CD14-positive monocyte (primary cell): ENCODE measurements around the gene LHFPL3. TPM values are rescaled to one million over a fixed set of nuclear protein-coding genes. Genes with fewer than 3 reads are reported as not detected.

Experiments used
- DNase-seq, 3 donors: peaks; one replicate each; pipeline ENCODE4 v3.0.0-alpha.2; 2011 to 2022
- H2AFZ ChIP-seq: 2 replicates; pipeline ENCODE4 v1.6.0; 2012; ENCODE audit warnings: mild to moderate bottlenecking, low read depth, low read length, inconsistent platforms; ENCODE audit not compliant: insufficient read depth, poor library complexity, severe bottlenecking
- H3K27ac ChIP-seq, 2 donors: 1 replicate in 1 of 2; 2 replicates in 1 of 2; pipeline ENCODE4 v1.5.1; 2012 to 2013; ENCODE audit warnings: low read length in 2 of 2, control low read depth in 1 of 2, inconsistent platforms in 1 of 2, low read depth in 1 of 2, mild to moderate bottlenecking in 1 of 2
- H3K27me3 ChIP-seq, 2 donors: one replicate each; pipeline versions ENCODE4 v1.6.0 to v1.6.1; 2011 to 2013; ENCODE audit warnings: low read length in 2 of 2; ENCODE audit not compliant: control insufficient read depth in 2 of 2, insufficient read depth in 2 of 2
- H3K36me3 ChIP-seq, 2 donors: replicated peaks in 1 of 2; 1 replicate in 1 of 2; 2 replicates in 1 of 2; pipeline versions ENCODE4 v1.5.1 to v1.6.1; 2012 to 2013; ENCODE audit warnings: low read length in 2 of 2, control low read depth in 1 of 2, inconsistent platforms in 1 of 2, mild to moderate bottlenecking in 1 of 2; ENCODE audit not compliant: insufficient read depth in 2 of 2, control insufficient read depth in 1 of 2
- H3K4me1 ChIP-seq, 2 donors: 1 replicate in 1 of 2; 2 replicates in 1 of 2; pipeline versions ENCODE4 v1.5.1 to v1.6.1; 2012 to 2013; ENCODE audit warnings: low read length in 2 of 2, control low read depth in 1 of 2, inconsistent platforms in 1 of 2, mild to moderate bottlenecking in 1 of 2, moderate library complexity in 1 of 2; ENCODE audit not compliant: insufficient read depth in 2 of 2, control insufficient read depth in 1 of 2
- H3K4me2 ChIP-seq: replicated peaks from 2 replicates; pipeline ENCODE3; 2012; ENCODE audit warnings: low read length, moderate library complexity, mild to moderate bottlenecking; ENCODE audit not compliant: poor library complexity, severe bottlenecking; ENCODE audit errors: extremely low read depth
- H3K4me3 ChIP-seq, 3 experiments: fragments of 200-600 bp in 1 of 3; sonication (generic) in 1 of 3; replicated peaks in 1 of 3; 1 replicate in 2 of 3; 2 replicates in 1 of 3; pipeline ENCODE4 v1.5.1; 2011 to 2013; ENCODE audit warnings: low read length in 3 of 3, mild to moderate bottlenecking in 3 of 3, control low read depth in 2 of 3, low read depth in 2 of 3, inconsistent platforms in 1 of 3, moderate library complexity in 1 of 3
- H3K79me2 ChIP-seq: 2 replicates; pipeline ENCODE4 v1.6.0; 2012; ENCODE audit warnings: mild to moderate bottlenecking, control low read depth, inconsistent platforms, low read length, moderate library complexity; ENCODE audit not compliant: insufficient read depth
- H3K9ac ChIP-seq: 2 replicates; pipeline ENCODE4 v1.6.0; 2017; ENCODE audit warnings: low read length, mild to moderate bottlenecking; ENCODE audit not compliant: insufficient read depth, poor library complexity, severe bottlenecking
- H3K9me3 ChIP-seq, 2 donors: replicated peaks in 1 of 2; 1 replicate in 1 of 2; 2 replicates in 1 of 2; pipeline versions ENCODE4 v1.5.1 to v1.6.1; 2012 to 2013; ENCODE audit warnings: low read length in 2 of 2, control low read depth in 1 of 2; ENCODE audit not compliant: control insufficient read depth in 1 of 2, insufficient read depth in 1 of 2
- H4K20me1 ChIP-seq: 2 replicates; pipeline ENCODE4 v1.6.0; 2012; ENCODE audit warnings: mild to moderate bottlenecking, low read length, control low read depth, moderate library complexity; ENCODE audit not compliant: insufficient read depth
- H3K27ac Mint-ChIP-seq, 7 donors: one replicate each; pipeline ENCODE4 v1.8.0; 2020; ENCODE audit warnings: mild to moderate bottlenecking in 7 of 7, mixed read lengths in 7 of 7, moderate library complexity in 6 of 7, inconsistent platforms in 2 of 7
- H3K27me3 Mint-ChIP-seq, 3 donors: one replicate each; pipeline ENCODE4 v1.8.0; 2021 to 2022; ENCODE audit warnings: low read depth in 3 of 3, mild to moderate bottlenecking in 3 of 3, mixed read lengths in 3 of 3, moderate library complexity in 3 of 3, inconsistent platforms in 1 of 3
- H3K36me3 Mint-ChIP-seq, 2 donors: one replicate each; pipeline ENCODE4 v1.8.0; 2020; ENCODE audit warnings: mixed read lengths in 2 of 2, inconsistent platforms in 1 of 2, mild to moderate bottlenecking in 1 of 2
- H3K4me1 Mint-ChIP-seq: one replicate; pipeline ENCODE4 v1.8.0; 2020; ENCODE audit warnings: mild to moderate bottlenecking, mixed read lengths
- H3K4me3 Mint-ChIP-seq, 2 donors: one replicate each; pipeline ENCODE4 v1.8.0; 2020; ENCODE audit warnings: mild to moderate bottlenecking in 2 of 2, mixed read lengths in 2 of 2, moderate library complexity in 1 of 2
- H3K9me3 Mint-ChIP-seq, 7 donors: one replicate each; pipeline ENCODE4 v1.8.0; 2020 to 2022; ENCODE audit warnings: mixed read lengths in 7 of 7, mild to moderate bottlenecking in 6 of 7, moderate library complexity in 6 of 7, inconsistent platforms in 2 of 7
- CTCF ChIP-seq: fragments of 200-600 bp; IDR thresholded peaks from one replicate; pipeline ENCODE4 v1.8.0; 2022; ENCODE audit warnings: antibody characterized with exemption, mild to moderate bottlenecking
- WGBS: methylation state at CpG from one replicate; pipeline ENCODE4 v1.1.5; 2013; ENCODE audit warnings: missing lambda C conversion rate; ENCODE audit not compliant: insufficient coverage; 5-methylcytosine and 5-hydroxymethylcytosine counted together
- intact Hi-C, 2 donors: fragments of 100-400 bp; cut with micrococcal nuclease; formaldehyde crosslinking; loops; one replicate each; pipeline versions ENCODE4 v1.15.0 to v1.15.1; 2023
- polyA plus RNA-seq, 3 donors: library from polyadenylated mRNA; depleted of rRNA in 1 of 3; unstranded in 2 of 3; stranded (reverse) in 1 of 3; fragments of 300-500 nt in 2 of 3; fragments of >200 nt in 1 of 3; fragmentation: Illumina TruSeq in 2 of 3; gene quantifications; 1 replicate in 2 of 3; 2 replicates in 1 of 3; pipeline ENCODE4 v1.2.3, GENCODE V29; 2012 to 2021

The LHFPL3 gene
- polyA plus RNA-seq, 3 donors = not detected

- no peaks in the 10 kb centered on the region for H3K4me1 ChIP-seq
- no peaks in the 10 kb centered on the region for H3K27me3 ChIP-seq
- no peak overlapping the region for H2AFZ ChIP-seq
- H3K4me3 Mint-ChIP-seq = peak overlapping the region in 1 of 2 donors; percentile 13
- no CpG with 5 or more reads among the region's 1 CpG for WGBS
- H3K27ac Mint-ChIP-seq = no peak overlapping the region
- no peak overlapping the region for H3K4me3 ChIP-seq
- no peak overlapping the region for H3K27ac ChIP-seq
- H3K36me3 Mint-ChIP-seq = no peaks in the 10 kb centered on the region
- intact Hi-C loops = no loop called here
- H3K9ac ChIP-seq = no peak overlapping the region
- DNase-seq = no peak
- no peaks in the 10 kb centered on the region for H3K9me3 Mint-ChIP-seq
- H3K9me3 ChIP-seq = no peaks in the 10 kb centered on the region
- no peaks in the 10 kb centered on the region for H3K79me2 ChIP-seq
- H3K27me3 Mint-ChIP-seq = peaks cover 0 to 2% (median 0%) of the 10 kb centered on the region in 3 donors
- no peaks in the 10 kb centered on the region for H4K20me1 ChIP-seq
- H3K4me2 ChIP-seq = no peak overlapping the region
- H3K36me3 ChIP-seq = no peaks in the 10 kb centered on the region
- TF ChIP-seq CTCF = no peak
- no peaks in the 10 kb centered on the region for H3K4me1 Mint-ChIP-seq
Observed at GRCh38 chr7:104486931-104487330, 158.5 kb downstream of the LHFPL3 start.

GRCh38 chr7:104487642-104488041 is 159.2 kb downstream of the LHFPL3 start:
- Histone ChIP-seq H3K27me3 (no peaks in the 10 kb centered on the region), H3K4me2 (no peak overlapping the region), H2AFZ (no peak overlapping the region), H3K27ac (no peak overlapping the region), H3K4me1 (no peaks in the 10 kb centered on the region), H3K9me3 (no peaks in the 10 kb centered on the region), H3K36me3 (no peaks in the 10 kb centered on the region), H3K9ac (no peak overlapping the region), H3K4me3 (no peak overlapping the region), H3K79me2 (no peaks in the 10 kb centered on the region), H4K20me1 (no peaks in the 10 kb centered on the region)
- no peak for TF ChIP-seq CTCF
- H3K4me1 Mint-ChIP-seq = no peaks in the 10 kb centered on the region
- no peaks in the 10 kb centered on the region for H3K9me3 Mint-ChIP-seq
- WGBS = no CpG with 5 or more reads among the region's 1 CpG
- H3K27ac Mint-ChIP-seq = no peak overlapping the region
- peaks cover 0 to 2% (median under 1%) of the 10 kb centered on the region in 3 donors for H3K27me3 Mint-ChIP-seq
- H3K36me3 Mint-ChIP-seq = no peaks in the 10 kb centered on the region
- no peak for DNase-seq
- intact Hi-C loops = no loop called here
- no peak overlapping the region for H3K4me3 Mint-ChIP-seq
